Chondrocyte (in vitro differentiated cells): ENCODE measurements around the gene PAX5. TPM values are rescaled to one million over a fixed set of nuclear protein-coding genes. Genes with fewer than 3 reads are reported as not detected.

ENCODE experiments used
- DNase-seq: peaks from one replicate; pipeline ENCODE4 v3.0.0; 2021; ENCODE audit warnings: mixed read lengths, low spot score
- H3K27ac Mint-ChIP-seq: one replicate; pipeline ENCODE4 v1.8.0; 2021; ENCODE audit warnings: mild to moderate bottlenecking, moderate library complexity, mixed read lengths; ENCODE audit not compliant: unreplicated experiment
- H3K27me3 Mint-ChIP-seq: 2 replicates; pipeline ENCODE4 v1.8.0; 2021; ENCODE audit warnings: low read depth, mixed read lengths
- H3K36me3 Mint-ChIP-seq: 2 replicates; pipeline ENCODE4 v1.8.0; 2021; ENCODE audit warnings: low read depth, mixed read lengths
- H3K4me1 Mint-ChIP-seq: 2 replicates; pipeline ENCODE4 v1.8.0; 2021; ENCODE audit warnings: low read depth, mild to moderate bottlenecking, mixed read lengths
- H3K4me3 Mint-ChIP-seq: one replicate; pipeline ENCODE4 v1.8.0; 2021; ENCODE audit warnings: mild to moderate bottlenecking, moderate library complexity, mixed read lengths; ENCODE audit not compliant: unreplicated experiment
- H3K9me3 Mint-ChIP-seq: 2 replicates; pipeline ENCODE4 v1.8.0; 2021; ENCODE audit warnings: low read depth, mixed read lengths
- total RNA-seq: library from RNA; stranded (reverse); gene quantifications from 3 replicates; pipeline ENCODE4 v1.2.1, GENCODE V29; 2021
- TF ChIP-seq, protein P1 (sequence below): fragments of 200-600 bp; sonication (generic); IDR thresholded peaks from 2 replicates; pipeline ENCODE4 v1.5.0; 2021; ENCODE audit warnings: antibody characterized with exemption, mild to moderate bottlenecking, moderate library complexity

PAX5 gene
- total RNA-seq, 1 donor from 2014 or later = not detected

DNA sequence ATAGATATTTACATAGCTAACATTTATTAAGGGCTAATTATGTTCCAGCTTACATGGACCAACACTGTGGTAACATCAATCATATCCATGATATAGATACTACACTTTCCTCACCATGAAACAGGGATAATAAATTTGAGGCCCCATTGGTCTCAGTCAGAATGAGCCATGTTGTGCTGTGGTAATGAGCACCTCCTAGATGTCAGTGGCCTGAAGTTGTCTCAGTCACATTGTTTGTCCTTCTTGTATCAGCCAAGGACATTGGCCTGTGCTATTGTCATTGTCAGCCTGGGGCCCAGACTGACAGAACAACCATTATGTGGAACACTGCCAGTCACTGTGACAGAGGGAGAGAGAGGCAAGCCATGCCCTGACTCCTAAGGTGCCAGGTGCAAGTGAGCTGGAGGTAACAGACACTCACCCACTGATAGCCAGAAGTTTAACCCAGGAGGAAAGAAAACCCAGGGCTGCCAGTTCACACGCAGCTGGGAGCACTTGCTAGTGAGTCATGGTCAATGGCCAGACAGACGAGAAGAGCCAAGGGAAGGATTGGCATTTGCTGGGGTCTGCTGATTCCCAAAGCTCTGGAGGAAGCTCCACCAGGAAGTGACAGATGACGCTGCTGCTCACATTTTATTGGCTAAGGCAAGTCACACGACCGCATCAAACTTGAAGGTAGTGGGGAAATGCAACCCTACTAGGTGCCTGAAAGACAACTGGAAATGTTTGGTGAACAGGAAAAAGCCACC lies 237.2 kb downstream of the PAX5 start:
- H3K9me3 Mint-ChIP-seq = peaks cover 10% of the 10 kb centered on the region
- no peak overlapping the region for H3K27ac Mint-ChIP-seq
- peaks cover 36% of the 10 kb centered on the region for H3K27me3 Mint-ChIP-seq
- DNase-seq = no peak
- no peak overlapping the region for H3K4me3 Mint-ChIP-seq
- H3K4me1 Mint-ChIP-seq = peaks cover 1% of the 10 kb centered on the region
- TF ChIP-seq, protein P1, sequence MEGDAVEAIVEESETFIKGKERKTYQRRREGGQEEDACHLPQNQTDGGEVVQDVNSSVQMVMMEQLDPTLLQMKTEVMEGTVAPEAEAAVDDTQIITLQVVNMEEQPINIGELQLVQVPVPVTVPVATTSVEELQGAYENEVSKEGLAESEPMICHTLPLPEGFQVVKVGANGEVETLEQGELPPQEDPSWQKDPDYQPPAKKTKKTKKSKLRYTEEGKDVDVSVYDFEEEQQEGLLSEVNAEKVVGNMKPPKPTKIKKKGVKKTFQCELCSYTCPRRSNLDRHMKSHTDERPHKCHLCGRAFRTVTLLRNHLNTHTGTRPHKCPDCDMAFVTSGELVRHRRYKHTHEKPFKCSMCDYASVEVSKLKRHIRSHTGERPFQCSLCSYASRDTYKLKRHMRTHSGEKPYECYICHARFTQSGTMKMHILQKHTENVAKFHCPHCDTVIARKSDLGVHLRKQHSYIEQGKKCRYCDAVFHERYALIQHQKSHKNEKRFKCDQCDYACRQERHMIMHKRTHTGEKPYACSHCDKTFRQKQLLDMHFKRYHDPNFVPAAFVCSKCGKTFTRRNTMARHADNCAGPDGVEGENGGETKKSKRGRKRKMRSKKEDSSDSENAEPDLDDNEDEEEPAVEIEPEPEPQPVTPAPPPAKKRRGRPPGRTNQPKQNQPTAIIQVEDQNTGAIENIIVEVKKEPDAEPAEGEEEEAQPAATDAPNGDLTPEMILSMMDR = no peak
- H3K36me3 Mint-ChIP-seq = peaks cover 4% of the 10 kb centered on the region

- TF ChIP-seq, protein P1 = no peak
- Mint-ChIP-seq H3K27ac (no peak overlapping the region), H3K9me3 (peaks cover 10% of the 10 kb centered on the region), H3K4me3 (no peak overlapping the region), H3K36me3 (peaks cover 4% of the 10 kb centered on the region), H3K4me1 (no peaks in the 10 kb centered on the region), H3K27me3 (peaks cover 36% of the 10 kb centered on the region)
- DNase-seq = no peak
Measured at GRCh38 chr9:36794461-36794860, 239.6 kb downstream of the PAX5 start.

GRCh38 chr9:36793277-36793676 lies 240.8 kb downstream of the PAX5 start:
- Mint-ChIP-seq H3K4me3 (no peak overlapping the region), H3K9me3 (peaks cover 10% of the 10 kb centered on the region), H3K36me3 (peaks cover 4% of the 10 kb centered on the region), H3K27ac (no peak overlapping the region), H3K4me1 (no peaks in the 10 kb centered on the region), H3K27me3 (peaks cover 31% of the 10 kb centered on the region)
- no peak for DNase-seq
- TF ChIP-seq, protein P1 = peak; percentile 58

- peaks cover 4% of the 10 kb centered on the region for H3K36me3 Mint-ChIP-seq
- DNase-seq = no peak
- H3K27me3 Mint-ChIP-seq = peaks cover 42% of the 10 kb centered on the region
- peaks cover 10% of the 10 kb centered on the region for H3K9me3 Mint-ChIP-seq
- TF ChIP-seq, protein P1 = no peak
- H3K4me3 Mint-ChIP-seq = no peak overlapping the region
- no peak overlapping the region for H3K27ac Mint-ChIP-seq
- H3K4me1 Mint-ChIP-seq = no peaks in the 10 kb centered on the region
Measured at GRCh38 chr9:36791222-36791950, 242.7 kb downstream of the PAX5 start.

GRCh38 chr9:36789886-36790285 lies 244.2 kb downstream of the PAX5 start:
- DNase-seq = no peak
- Mint-ChIP-seq H3K36me3 (peaks cover 4% of the 10 kb centered on the region), H3K9me3 (peaks cover 10% of the 10 kb centered on the region), H3K27ac (no peak overlapping the region), H3K27me3 (peaks cover 49% of the 10 kb centered on the region), H3K4me1 (no peaks in the 10 kb centered on the region), H3K4me3 (no peak overlapping the region)
- TF ChIP-seq, protein P1 = no peak
